Astrocyte (in vitro differentiated cells and primary cell): ENCODE results near the gene ASB2.

Experiments
- EZH2 ChIP-seq: IDR thresholded peaks from 2 replicates; pipeline ENCODE4 v1.6.1; 2012; ENCODE audit warnings: mild to moderate bottlenecking, low read length, inconsistent platforms; ENCODE audit not compliant: insufficient read depth
- TF ChIP-seq, protein P1 (sequence below): IDR thresholded peaks from 2 replicates; pipeline ENCODE4 v1.5.1; 2011; ENCODE audit warnings: low read depth, mild to moderate bottlenecking, inconsistent platforms, low read length, moderate library complexity; ENCODE audit not compliant: insufficient read depth

- TF ChIP-seq, protein P1, sequence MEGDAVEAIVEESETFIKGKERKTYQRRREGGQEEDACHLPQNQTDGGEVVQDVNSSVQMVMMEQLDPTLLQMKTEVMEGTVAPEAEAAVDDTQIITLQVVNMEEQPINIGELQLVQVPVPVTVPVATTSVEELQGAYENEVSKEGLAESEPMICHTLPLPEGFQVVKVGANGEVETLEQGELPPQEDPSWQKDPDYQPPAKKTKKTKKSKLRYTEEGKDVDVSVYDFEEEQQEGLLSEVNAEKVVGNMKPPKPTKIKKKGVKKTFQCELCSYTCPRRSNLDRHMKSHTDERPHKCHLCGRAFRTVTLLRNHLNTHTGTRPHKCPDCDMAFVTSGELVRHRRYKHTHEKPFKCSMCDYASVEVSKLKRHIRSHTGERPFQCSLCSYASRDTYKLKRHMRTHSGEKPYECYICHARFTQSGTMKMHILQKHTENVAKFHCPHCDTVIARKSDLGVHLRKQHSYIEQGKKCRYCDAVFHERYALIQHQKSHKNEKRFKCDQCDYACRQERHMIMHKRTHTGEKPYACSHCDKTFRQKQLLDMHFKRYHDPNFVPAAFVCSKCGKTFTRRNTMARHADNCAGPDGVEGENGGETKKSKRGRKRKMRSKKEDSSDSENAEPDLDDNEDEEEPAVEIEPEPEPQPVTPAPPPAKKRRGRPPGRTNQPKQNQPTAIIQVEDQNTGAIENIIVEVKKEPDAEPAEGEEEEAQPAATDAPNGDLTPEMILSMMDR: no peak
- TF ChIP-seq EZH2: no peak
Observed at GRCh38 chr14:94011795-94012194, 35.4 kb upstream of the ASB2 start.
